ENCODE data around the gene GABRG3. TPM values are rescaled to one million over a fixed set of nuclear protein-coding genes. Genes with fewer than 3 reads are reported as not detected.

The GABRG3 gene
- total RNA-seq, 1 experiment from 2014 or later, result not detected

- TF ChIP-seq CTCF (IDR thresholded peaks at IDR 0.05 in 2 of 3, conservative IDR thresholded peaks at IDR 0.05 in 1 of 3; ENCODE audit: borderline replicate concordance in 1 of 3, insufficient read depth in 1 of 3, low read depth in 2 of 3, low read length in 2 of 3) (no peak), CEBPB (IDR thresholded peaks at IDR 0.05; ENCODE audit: low read depth) (no peak), RAD21 (IDR thresholded peaks at IDR 0.05; ENCODE audit: low read depth) (no peak), SP1 (IDR thresholded peaks at IDR 0.05; ENCODE audit: low read depth) (no peak), EZH2phosphoT487 (IDR thresholded peaks at IDR 0.05; ENCODE audit: borderline replicate concordance) (no peak), CBX3 (IDR thresholded peaks at IDR 0.05; ENCODE audit: low read depth) (no peak)
Measured at GRCh38 chr15:27271258-27271657, 300.3 kb downstream of the GABRG3 start (continued).

GRCh38 chr15:27272427-27272826 is 301.4 kb downstream of the GABRG3 start:
- DNase-seq (ENCODE audit: low read depth, low spot score) (no peak), ATAC-seq (no peak)
- H3K36me3 ChIP-seq (ENCODE audit: control insufficient read depth in 1 of 2, insufficient read depth in 2 of 2, low read length in 2 of 2), result no peaks in the 10 kb centered on the region
- no peak overlapping the region for H3K4me3 ChIP-seq (replicated peaks in 1 of 2; ENCODE audit: low read depth in 1 of 2, low read length in 2 of 2)
- no peaks in the 10 kb centered on the region for H3K9me2 ChIP-seq (ENCODE audit: insufficient read depth)
- H3K79me2 ChIP-seq (ENCODE audit: insufficient read depth, low read length), result no peaks in the 10 kb centered on the region
- intact Hi-C loops (cut with micrococcal nuclease), result no loop called here
- H3K4me1 ChIP-seq (ENCODE audit: control insufficient read depth in 1 of 2, insufficient read depth in 2 of 2, low read length in 2 of 2), result no peaks in the 10 kb centered on the region
- H3K27me3 ChIP-seq (ENCODE audit: insufficient read depth, low read length), result no peaks in the 10 kb centered on the region
- no peak overlapping the region for H3K27ac ChIP-seq (ENCODE audit: low read depth, low read length)
- POLR2A ChIA-PET, result no interaction called here
- H3K9me3 ChIP-seq (ENCODE audit: control insufficient read depth in 1 of 2, insufficient read depth in 1 of 2, low read depth in 1 of 2, low read length in 2 of 2), result peaks cover 20 to 37% of the 10 kb centered on the region in 2 experiments; a peak in 3 of 4 replicates
- no peak overlapping the region for H3K4me2 ChIP-seq (ENCODE audit: low read length)
- H4K20me1 ChIP-seq (ENCODE audit: insufficient read depth), result no peaks in the 10 kb centered on the region
- CTCF ChIA-PET, result no interaction called here
- RAD21 ChIA-PET (ENCODE audit: low non-redundant PET in 1 of 2, low total read pairs in 2 of 2, uncharacterized antibody in 2 of 2, unreplicated experiment in 2 of 2), result no interaction called here
- no peak overlapping the region for H2AFZ ChIP-seq (ENCODE audit: low read depth, low read length, poor library complexity, severe bottlenecking)
- H3K9ac ChIP-seq (ENCODE audit: low read length), result no peak overlapping the region
- no TSS peak for BruUV-seq (replicated peaks)
- TF ChIP-seq POLR2AphosphoS5 (IDR thresholded peaks at IDR 0.05; ENCODE audit: low read depth, low read length) (no peak), TCF7L2 (IDR thresholded peaks at IDR 0.05; ENCODE audit: borderline replicate concordance, extremely low read depth, insufficient read depth, insufficient read length) (no peak), EGR1 (IDR thresholded peaks at IDR 0.05; ENCODE audit: low read depth) (no peak), EZH2 (IDR thresholded peaks at IDR 0.05) (no peak), ZFX (IDR thresholded peaks at IDR 0.05) (no peak), REST (IDR thresholded peaks at IDR 0.05; ENCODE audit: low read depth) (no peak), CTCF (IDR thresholded peaks at IDR 0.05 in 2 of 3, conservative IDR thresholded peaks at IDR 0.05 in 1 of 3; ENCODE audit: borderline replicate concordance in 1 of 3, insufficient read depth in 1 of 3, low read depth in 2 of 3, low read length in 2 of 3) (no peak), FOSL1 (IDR thresholded peaks at IDR 0.05; ENCODE audit: low read depth) (no peak), ZBTB33 (IDR thresholded peaks at IDR 0.05; ENCODE audit: extremely low read depth, insufficient replicate concordance, low read length) (no peak), ZNF274 (IDR thresholded peaks at IDR 0.05; ENCODE audit: low read depth, low read length) (no peak), SRF (IDR thresholded peaks at IDR 0.05; ENCODE audit: low read depth) (no peak), RAD21 (IDR thresholded peaks at IDR 0.05; ENCODE audit: low read depth) (no peak)

Data from HCT116 (cell line).